Mammary epithelial cell (primary cell): ENCODE measurements around the gene TTC1.

ENCODE experiments used
- CTCF ChIP-seq, 2 donors: IDR thresholded peaks in 1 of 2; conservative IDR thresholded peaks in 1 of 2; 2 replicates each; pipeline ENCODE4 v1.5.1; 2011 to 2012; ENCODE audit warnings: inconsistent platforms in 2 of 2, low read length in 2 of 2, mild to moderate bottlenecking in 2 of 2, control low read depth in 1 of 2, low read depth in 1 of 2; ENCODE audit not compliant: insufficient read depth in 1 of 2; ENCODE audit errors: extremely low read depth in 1 of 2
- EZH2 ChIP-seq: IDR thresholded peaks from 2 replicates; pipeline ENCODE4 v1.6.1; 2012; ENCODE audit warnings: low read length, inconsistent platforms, borderline replicate concordance

GRCh38 chr5:160071916-160072315 lies 63.0 kb downstream of the TTC1 start:
- TF ChIP-seq CTCF (conservative IDR thresholded peaks at IDR 0.05 in 1 of 2, IDR thresholded peaks at IDR 0.05 in 1 of 2; ENCODE audit: extremely low read depth in 1 of 2, insufficient read depth in 1 of 2, low read depth in 1 of 2, low read length in 2 of 2) (no peak), EZH2 (no peak)
